Measurements from ENCODE around the gene KRT79.
"Not testable (repeated sequence)": the region's sequence is repeated elsewhere in the genome, so short reads cannot be mapped to it uniquely, and the experiment has no call there.

KRT79 gene

GRCh38 chr12:52796839-52797528 is 37.1 kb downstream of the KRT79 start:
- H3K27ac ChIP-seq (ENCODE audit: low read depth, low read length): no peak overlapping the region
- no peak overlapping the region for H3K4me2 ChIP-seq (ENCODE audit: low read length)

GRCh38 chr12:52796429-52796794 is 37.7 kb downstream of the KRT79 start:
- H3K4me1 ChIP-seq (ENCODE audit: control insufficient read depth, low read length): no peaks in the 10 kb centered on the region
- no peak for TF ChIP-seq CTCF (IDR thresholded peaks at IDR 0.05; ENCODE audit: low read depth, low read length, poor library complexity, severe bottlenecking)
- TF ChIP-seq EZH2phosphoT487 (IDR thresholded peaks at IDR 0.05; ENCODE audit: borderline replicate concordance, low read length): no peak

More at GRCh38 chr12:52796839-52797528, 37.1 kb downstream of the KRT79 start:
- Histone ChIP-seq H3K4me3 (ENCODE audit: low read length) (no peak overlapping the region), H3K36me3 (ENCODE audit: control insufficient read depth, low read length) (no peaks in the 10 kb centered on the region), H4K20me1 (ENCODE audit: control insufficient read depth, insufficient read depth, low read depth, low read length) (no peaks in the 10 kb centered on the region), H3K9me2 (replicated peaks; ENCODE audit: control insufficient read depth, low read length) (no peaks in the 10 kb centered on the region), H3K79me2 (ENCODE audit: control insufficient read depth, low read length) (no peaks in the 10 kb centered on the region), H3K9me3 (ENCODE audit: control insufficient read depth, insufficient read depth, low read length) (no peaks in the 10 kb centered on the region), H3F3A (ENCODE audit: control insufficient read depth, insufficient read depth) (no peaks in the 10 kb centered on the region), H3K4me1 (ENCODE audit: control insufficient read depth, low read length) (no peaks in the 10 kb centered on the region), H3K27me3 (ENCODE audit: control insufficient read depth, low read length) (no peaks in the 10 kb centered on the region)
- TF ChIP-seq EZH2phosphoT487 (IDR thresholded peaks at IDR 0.05; ENCODE audit: borderline replicate concordance, low read length) (no peak), CTCF (IDR thresholded peaks at IDR 0.05; ENCODE audit: low read depth, low read length, poor library complexity, severe bottlenecking) (no peak)

GRCh38 chr12:52795694-52796428 is 38.2 kb downstream of the KRT79 start, which contains the start of gene KRT3:
KRT3 (minus strand) TSS chr12:52796117; CDS start chr12:52796042, 75 bp downstream.
- no peaks in the 10 kb centered on the region for H3K9me3 ChIP-seq (ENCODE audit: control insufficient read depth, insufficient read depth, low read length)
- H3F3A ChIP-seq (ENCODE audit: control insufficient read depth, insufficient read depth): no peaks in the 10 kb centered on the region
- no peak within 1 kb of the TSS for H3K27ac ChIP-seq (ENCODE audit: low read depth, low read length)
- H3K4me1 ChIP-seq (ENCODE audit: control insufficient read depth, low read length): no peaks in the 10 kb centered on the region
- H4K20me1 ChIP-seq (ENCODE audit: control insufficient read depth, insufficient read depth, low read depth, low read length): no peaks in the 10 kb centered on the region
- H3K36me3 ChIP-seq (ENCODE audit: control insufficient read depth, low read length): no peaks in the 10 kb centered on the region
- H3K27me3 ChIP-seq (ENCODE audit: control insufficient read depth, low read length): no peaks in the 10 kb centered on the region
- TF ChIP-seq CTCF (IDR thresholded peaks at IDR 0.05; ENCODE audit: low read depth, low read length, poor library complexity, severe bottlenecking): no peak
- TF ChIP-seq EZH2phosphoT487 (IDR thresholded peaks at IDR 0.05; ENCODE audit: borderline replicate concordance, low read length): no peak
- no peaks in the 10 kb centered on the region for H3K79me2 ChIP-seq (ENCODE audit: control insufficient read depth, low read length)
- no peak within 1 kb of the TSS for H3K4me2 ChIP-seq (ENCODE audit: low read length)
- no peak within 1 kb of the TSS for H3K4me3 ChIP-seq (ENCODE audit: low read length)
- H3K9me2 ChIP-seq (replicated peaks; ENCODE audit: control insufficient read depth, low read length): no peaks in the 10 kb centered on the region

More at GRCh38 chr12:52796429-52796794, 37.7 kb downstream of the KRT79 start:
- Histone ChIP-seq H3K9me2 (replicated peaks; ENCODE audit: control insufficient read depth, low read length) (no peaks in the 10 kb centered on the region), H3K9me3 (ENCODE audit: control insufficient read depth, insufficient read depth, low read length) (no peaks in the 10 kb centered on the region), H3K27me3 (ENCODE audit: control insufficient read depth, low read length) (no peaks in the 10 kb centered on the region), H3K27ac (ENCODE audit: low read depth, low read length) (no peak overlapping the region), H3F3A (ENCODE audit: control insufficient read depth, insufficient read depth) (no peaks in the 10 kb centered on the region), H3K4me2 (ENCODE audit: low read length) (no peak overlapping the region), H3K79me2 (ENCODE audit: control insufficient read depth, low read length) (no peaks in the 10 kb centered on the region), H3K36me3 (ENCODE audit: control insufficient read depth, low read length) (no peaks in the 10 kb centered on the region), H4K20me1 (ENCODE audit: control insufficient read depth, insufficient read depth, low read depth, low read length) (no peaks in the 10 kb centered on the region), H3K4me3 (ENCODE audit: low read length) (no peak overlapping the region)

GRCh38 chr12:52795332-52795674 is 38.8 kb downstream of the KRT79 start:
- H3K36me3 ChIP-seq (ENCODE audit: control insufficient read depth, low read length); H3K4me2 ChIP-seq (ENCODE audit: low read length); H3K9me2 ChIP-seq (replicated peaks; ENCODE audit: control insufficient read depth, low read length); H3K27me3 ChIP-seq (ENCODE audit: control insufficient read depth, low read length); H3K27ac ChIP-seq (ENCODE audit: low read depth, low read length); H3K79me2 ChIP-seq (ENCODE audit: control insufficient read depth, low read length); H3K4me1 ChIP-seq (ENCODE audit: control insufficient read depth, low read length); H3K4me3 ChIP-seq (ENCODE audit: low read length); H3K9me3 ChIP-seq (ENCODE audit: control insufficient read depth, insufficient read depth, low read length); H3F3A ChIP-seq (ENCODE audit: control insufficient read depth, insufficient read depth); H4K20me1 ChIP-seq (ENCODE audit: control insufficient read depth, insufficient read depth, low read depth, low read length): not testable (repeated sequence)

Measured in DOHH2 (cell line).